HG03039 (cell line): ENCODE measurements around the gene IFT81.
"Not testable (repeated sequence)": the region's sequence is repeated elsewhere in the genome, so short reads cannot be mapped to it uniquely, and the experiment has no call there.

Experiments used
- ATAC-seq: cut with Tn5 transposase; IDR thresholded peaks from one replicate; pipeline ENCODE4 v1.9.1; 2021; ENCODE audit warnings: mild to moderate bottlenecking, moderate library complexity; ENCODE audit not compliant: unreplicated experiment

IFT81 gene

GRCh38 chr12:110108309-110109036, 15.7 kb upstream of the IFT81 start:
- ATAC-seq: no peak

GRCh38 chr12:110109037-110109836, 14.9 kb upstream of the IFT81 start:
- no peak for ATAC-seq

- ATAC-seq: no peak
Observed at GRCh38 chr12:110109837-110110535, 14.2 kb upstream of the IFT81 start.

- ATAC-seq: no peak
Observed at GRCh38 chr12:110111476-110112334, 12.5 kb upstream of the IFT81 start.

GRCh38 chr12:110112335-110112660, 11.9 kb upstream of the IFT81 start:
- no peak for ATAC-seq

GRCh38 chr12:110114528-110114937, 9.6 kb upstream of the IFT81 start:
- ATAC-seq: no peak

- ATAC-seq: no peak
Observed at GRCh38 chr12:110115675-110116074, 8.5 kb upstream of the IFT81 start.

GRCh38 chr12:110116623-110117022, 7.5 kb upstream of the IFT81 start:
- no peak for ATAC-seq

GRCh38 chr12:110117210-110117609, 6.9 kb upstream of the IFT81 start:
- not testable (repeated sequence) for ATAC-seq

GRCh38 chr12:110117956-110118685, 6.0 kb upstream of the IFT81 start:
- no peak for ATAC-seq

GRCh38 chr12:110122929-110123328, 1.2 kb upstream of the IFT81 start:
- ATAC-seq: no peak

GRCh38 chr12:110123919-110124268, 263 bp upstream of the IFT81 start:
- ATAC-seq: no peak

- no peak for ATAC-seq
Observed at GRCh38 chr12:110126557-110126956, 2.4 kb downstream of the IFT81 start.

GRCh38 chr12:110134691-110135411, 10.7 kb downstream of the IFT81 start:
- ATAC-seq: no peak

GRCh38 chr12:110135806-110136205, 11.6 kb downstream of the IFT81 start:
- ATAC-seq: no peak

GRCh38 chr12:110137786-110138185, 13.6 kb downstream of the IFT81 start:
- no peak for ATAC-seq

GRCh38 chr12:110141389-110141788, 17.2 kb downstream of the IFT81 start:
- no peak for ATAC-seq

GRCh38 chr12:110146986-110147385, 22.8 kb downstream of the IFT81 start:
- ATAC-seq: no peak

GRCh38 chr12:110149086-110149660, 25.0 kb downstream of the IFT81 start:
- ATAC-seq: no peak
